ENCODE measurements around the gene CACNA1S.

DNA sequence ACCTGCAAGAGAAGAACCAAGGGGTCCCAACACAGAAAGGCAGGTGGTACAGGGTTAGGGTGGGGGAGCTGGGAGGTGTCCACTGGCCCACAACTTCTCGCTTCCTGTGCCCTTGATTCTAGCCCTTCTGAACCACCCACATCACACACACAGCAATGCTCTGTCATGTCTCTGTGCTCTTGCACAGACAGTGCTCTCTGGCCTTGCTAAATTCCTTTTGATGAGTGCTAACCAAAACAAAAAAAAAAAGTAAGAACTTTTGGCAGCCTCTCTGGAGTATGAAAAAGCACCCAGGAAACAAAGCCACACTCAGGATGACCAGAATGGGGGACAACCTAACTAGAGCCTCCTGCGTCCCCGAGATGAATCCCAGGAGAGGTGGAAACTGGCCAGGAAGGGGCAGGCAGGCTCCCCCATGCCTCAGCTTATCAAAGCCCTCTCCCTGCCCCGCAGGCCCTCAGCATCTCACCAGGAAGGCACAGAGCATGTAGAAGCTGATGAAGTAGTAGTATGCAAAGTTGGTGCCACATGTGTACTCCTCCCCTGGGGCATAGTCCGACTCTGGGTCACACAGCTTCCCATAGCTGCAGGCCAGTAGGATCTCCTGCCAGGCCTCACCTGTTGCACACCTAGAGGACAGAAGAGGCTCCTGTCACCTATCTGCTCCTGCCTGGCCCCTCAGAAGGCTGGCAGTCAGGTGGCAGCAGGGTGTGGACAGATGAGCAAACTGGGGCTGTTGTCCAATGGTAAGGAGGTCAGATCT is 61.5 kb downstream of the CACNA1S start:
- TF ChIP-seq POLR2A (IDR thresholded peaks at IDR 0.05; ENCODE audit: low read depth, low read length) (no peak), MXI1 (IDR thresholded peaks at IDR 0.05; ENCODE audit: borderline replicate concordance, low read depth, low read length) (no peak)

All from IMR-90 (cell line).